GM21528 (cell line): Measurements from ENCODE around the gene TRIM64.
"Not testable (repeated sequence)": the region's sequence is repeated elsewhere in the genome, so short reads cannot be mapped to it uniquely, and the experiment has no call there.

ENCODE experiments used
- ATAC-seq: cut with Tn5 transposase; IDR thresholded peaks from one replicate; pipeline ENCODE4 v1.9.1; 2021; ENCODE audit warnings: mild to moderate bottlenecking, moderate library complexity; ENCODE audit not compliant: unreplicated experiment, low FRiP score

Gene TRIM64, protein sequence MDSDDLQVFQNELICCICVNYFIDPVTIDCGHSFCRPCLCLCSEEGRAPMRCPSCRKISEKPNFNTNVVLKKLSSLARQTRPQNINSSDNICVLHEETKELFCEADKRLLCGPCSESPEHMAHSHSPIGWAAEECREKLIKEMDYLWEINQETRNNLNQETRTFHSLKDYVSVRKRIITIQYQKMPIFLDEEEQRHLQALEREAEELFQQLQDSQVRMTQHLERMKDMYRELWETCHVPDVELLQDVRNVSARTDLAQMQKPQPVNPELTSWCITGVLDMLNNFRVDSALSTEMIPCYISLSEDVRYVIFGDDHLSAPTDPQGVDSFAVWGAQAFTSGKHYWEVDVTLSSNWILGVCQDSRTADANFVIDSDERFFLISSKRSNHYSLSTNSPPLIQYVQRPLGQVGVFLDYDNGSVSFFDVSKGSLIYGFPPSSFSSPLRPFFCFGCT

DNA sequence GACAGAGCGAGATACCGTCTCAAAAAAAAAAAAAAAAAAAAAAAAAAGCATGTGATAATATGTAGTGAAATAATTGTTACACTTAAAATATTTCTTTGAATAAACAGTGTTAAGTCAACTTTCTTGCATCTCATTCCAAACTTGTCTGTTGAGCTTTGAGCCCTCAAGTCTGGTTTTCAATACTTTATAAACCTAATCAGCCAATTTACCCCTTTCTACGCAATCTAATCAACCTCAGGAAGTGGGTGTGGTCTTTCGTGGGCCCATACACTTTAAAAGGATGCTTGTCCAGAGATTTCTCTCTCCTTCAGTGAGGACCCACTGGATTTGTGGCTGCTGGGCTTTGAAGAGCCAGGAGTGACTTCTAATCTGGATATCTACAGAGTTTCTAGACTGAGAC lies at the start of gene TRIM64:
TRIM64 (plus strand) TSS at position 301 of the 400 bp plus-strand sequence. CDS start 2,467 bp downstream, outside the sequence.
- ATAC-seq, result not testable (repeated sequence)

- no peak for ATAC-seq
Measured at GRCh38 chr11:89922195-89922660, 43.6 kb upstream of the TRIM64 start, which contains the start of gene TRIM49D1. TRIM49D1 (minus strand) TSS chr11:89922245; CDS start chr11:89917710, 4,535 bp downstream.

- not testable (repeated sequence) for ATAC-seq
Measured at GRCh38 chr11:89923764-89924163, 42.1 kb upstream of the TRIM64 start, which contains the start of gene TRIM49D2. TRIM49D2 (plus strand) TSS chr11:89924064; CDS start chr11:89926762, 2,698 bp downstream.

- ATAC-seq, result not testable (repeated sequence)
Measured at GRCh38 chr11:89960833-89961232, 5.0 kb upstream of the TRIM64 start.
